ENCODE measurements around the gene ACAP1.
A peak's percentile ranks its signal among the peaks of the same experiment; 100 is the strongest.
"Not testable (repeated sequence)": the region's sequence is repeated elsewhere in the genome, so short reads cannot be mapped to it uniquely, and the experiment has no call there.

Gene ACAP1

GRCh38 chr17:7355573-7355972 lies 19.2 kb downstream of the ACAP1 start:
- no peak for DNase-seq (ENCODE audit: low read depth in 2 of 2)

DNA sequence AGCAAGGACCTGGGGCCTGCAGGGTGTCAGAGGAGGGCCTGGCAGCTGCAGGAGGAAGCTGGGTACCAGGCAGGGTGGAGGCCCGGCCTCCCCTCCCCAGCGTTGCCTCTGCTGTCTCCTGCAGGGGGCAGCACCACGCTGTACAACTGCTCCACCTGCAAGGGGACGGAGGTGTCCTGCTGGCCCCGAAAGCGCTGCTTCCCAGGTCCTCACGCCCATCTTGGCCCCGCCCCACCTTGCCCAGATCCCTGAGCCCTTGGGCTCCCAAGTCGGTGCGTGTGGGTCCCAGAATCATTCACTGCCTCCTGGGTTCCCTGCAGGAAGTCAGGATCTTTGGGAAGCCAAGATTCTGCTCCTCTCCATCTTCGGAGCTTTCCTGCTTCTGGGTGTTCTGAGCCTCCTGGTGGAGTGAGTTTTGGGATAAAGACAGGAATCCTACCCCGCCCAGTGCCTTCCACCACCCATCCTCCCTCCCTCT lies 19.8 kb downstream of the ACAP1 start:
- peak; percentile 76 to 84 for DNase-seq (ENCODE audit: low read depth in 2 of 2)

GRCh38 chr17:7356756-7357155 lies 20.4 kb downstream of the ACAP1 start:
- no peak for DNase-seq (ENCODE audit: low read depth in 2 of 2)

DNA sequence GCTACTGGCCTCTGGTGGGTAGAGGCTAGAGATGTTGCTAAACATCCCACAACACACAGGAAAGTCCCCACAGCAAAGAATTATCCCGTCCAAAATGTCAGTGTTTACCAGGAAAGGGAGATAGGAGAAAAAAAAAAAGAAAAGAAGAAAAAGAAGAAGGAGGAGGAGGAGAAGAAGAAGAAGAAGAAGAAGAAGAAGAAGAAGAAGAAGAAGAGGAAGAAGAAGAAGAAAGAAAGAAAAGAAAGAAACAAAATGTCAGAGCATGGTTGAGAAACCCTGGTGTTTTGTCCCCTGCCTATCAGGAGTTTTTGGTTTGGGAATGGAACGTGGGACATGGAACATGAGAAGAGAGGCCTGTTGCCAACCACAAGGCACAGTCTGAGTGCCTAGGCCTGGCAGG lies 21.1 kb downstream of the ACAP1 start:
- no peak for DNase-seq (ENCODE audit: low read depth in 2 of 2)

DNA sequence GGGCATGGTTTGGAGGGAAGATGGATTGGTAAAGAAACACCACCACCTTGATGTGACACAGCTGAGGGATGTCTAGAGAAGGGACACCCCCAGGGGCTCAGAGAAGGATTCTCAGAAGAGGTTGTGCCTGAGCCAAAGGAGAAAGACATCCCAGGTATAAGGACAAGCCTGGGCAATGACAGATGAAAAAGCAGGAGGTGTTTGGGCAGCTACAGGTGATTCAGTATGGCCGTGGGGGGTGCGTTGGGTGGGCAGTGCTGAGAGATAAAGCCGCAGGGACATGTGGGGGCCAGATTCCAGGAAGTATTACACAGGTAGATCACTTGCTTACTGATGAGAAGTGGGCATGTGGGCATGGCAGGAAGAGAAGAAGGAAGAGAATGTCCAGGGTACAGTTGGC lies 25.6 kb downstream of the ACAP1 start:
- DNase-seq (ENCODE audit: low read depth in 2 of 2): no peak

DNA sequence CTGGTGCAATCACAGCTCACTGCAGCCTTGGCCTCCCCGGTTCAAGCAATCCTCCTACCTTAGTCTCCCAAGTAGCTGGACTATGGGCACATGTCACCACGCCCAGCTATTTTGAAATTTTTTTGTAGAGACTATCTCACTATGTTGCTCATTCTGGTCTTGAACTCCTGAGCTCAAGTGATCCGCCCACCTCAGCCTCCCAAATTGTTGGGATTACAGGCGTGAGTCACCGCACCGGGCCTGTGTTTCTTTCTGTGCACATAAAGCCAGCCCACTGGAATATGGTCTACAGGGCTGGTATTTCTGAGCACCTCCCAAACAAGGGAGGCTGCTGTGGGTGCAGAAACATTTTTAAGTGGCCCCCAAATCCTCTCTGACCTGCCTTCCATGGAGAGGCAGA lies 27.0 kb downstream of the ACAP1 start:
- DNase-seq (ENCODE audit: low read depth in 2 of 2): no peak

- DNase-seq (ENCODE audit: low read depth in 2 of 2): not testable (repeated sequence)
Measured at GRCh38 chr17:7365963-7366362, 29.6 kb downstream of the ACAP1 start.

- no peak for DNase-seq (ENCODE audit: low read depth in 2 of 2)
Measured at GRCh38 chr17:7367083-7367482, 30.8 kb downstream of the ACAP1 start.

DNA sequence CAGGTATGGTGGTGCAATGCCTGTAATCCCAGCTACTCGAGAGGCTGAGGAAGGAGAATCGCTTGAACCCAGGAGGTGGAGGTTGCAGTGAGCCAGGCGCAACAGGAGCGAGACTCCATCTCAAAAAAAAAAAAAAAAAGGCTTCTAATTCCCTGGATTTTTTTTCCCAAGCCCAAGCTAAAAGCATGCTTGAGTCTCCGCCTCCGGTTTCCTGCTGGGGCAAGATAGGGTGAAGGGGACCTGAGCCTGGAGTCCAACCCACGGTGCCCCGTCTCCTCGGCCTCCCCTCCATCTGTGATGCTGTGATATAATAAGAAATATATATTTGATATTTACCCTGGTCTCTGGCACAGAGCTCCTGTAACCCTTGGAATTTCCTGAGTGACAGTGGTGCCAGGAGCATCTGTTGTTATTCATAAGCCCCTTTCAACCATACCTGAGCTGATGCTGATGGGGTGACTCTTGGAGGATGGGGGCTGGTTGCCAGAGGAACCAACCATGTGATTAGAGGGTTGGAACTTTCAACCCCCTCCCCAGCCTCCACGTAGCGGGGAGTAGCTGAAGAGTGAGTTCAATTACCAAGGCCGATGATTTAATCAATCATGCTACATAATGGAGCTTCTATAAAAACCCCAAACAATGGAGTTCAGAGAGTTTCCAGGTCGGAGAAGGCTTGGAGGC lies 31.7 kb downstream of the ACAP1 start:
- no peak for DNase-seq (ENCODE audit: low read depth in 2 of 2)

DNA sequence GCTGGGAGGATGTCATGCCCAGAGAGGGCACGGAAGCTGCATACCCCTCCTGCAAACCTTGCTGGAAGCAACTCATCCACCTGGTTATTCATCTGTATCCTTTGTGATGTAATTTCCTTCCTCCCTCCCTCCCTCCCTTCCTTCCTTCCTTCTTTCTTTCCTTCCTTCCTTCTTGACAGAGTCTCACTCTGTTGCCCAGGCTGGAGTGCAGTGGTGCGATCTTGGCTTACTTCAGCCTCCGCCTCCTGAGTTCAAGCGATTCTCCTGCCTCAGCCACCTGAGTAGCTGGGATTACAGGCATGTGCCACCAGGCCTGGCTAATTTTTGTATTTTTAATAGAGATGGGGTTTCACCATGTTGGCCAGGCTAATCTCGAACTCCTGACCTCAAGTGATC lies 32.3 kb downstream of the ACAP1 start:
- DNase-seq (ENCODE audit: low read depth in 2 of 2): not testable (repeated sequence)

DNA sequence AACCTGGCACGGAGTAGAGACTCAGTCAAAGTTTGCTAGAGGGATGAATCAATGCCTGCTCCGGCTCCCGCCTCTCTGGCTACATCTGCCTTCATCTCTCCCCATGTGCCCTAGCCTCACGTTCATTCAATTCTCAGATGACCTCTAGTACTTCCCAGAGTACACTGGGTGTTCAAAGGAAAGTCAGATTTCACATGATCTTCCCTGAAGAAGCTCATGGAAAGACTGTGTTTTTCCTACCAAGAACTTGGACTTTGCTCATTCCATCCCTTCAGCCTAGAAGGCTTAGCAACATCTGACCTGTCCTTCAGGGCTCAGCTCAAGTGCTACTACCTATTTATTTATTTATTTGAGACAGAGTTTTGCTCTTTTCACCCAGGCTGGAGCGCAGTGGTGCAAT lies 33.5 kb downstream of the ACAP1 start:
- no peak for DNase-seq (ENCODE audit: low read depth in 2 of 2)

DNA sequence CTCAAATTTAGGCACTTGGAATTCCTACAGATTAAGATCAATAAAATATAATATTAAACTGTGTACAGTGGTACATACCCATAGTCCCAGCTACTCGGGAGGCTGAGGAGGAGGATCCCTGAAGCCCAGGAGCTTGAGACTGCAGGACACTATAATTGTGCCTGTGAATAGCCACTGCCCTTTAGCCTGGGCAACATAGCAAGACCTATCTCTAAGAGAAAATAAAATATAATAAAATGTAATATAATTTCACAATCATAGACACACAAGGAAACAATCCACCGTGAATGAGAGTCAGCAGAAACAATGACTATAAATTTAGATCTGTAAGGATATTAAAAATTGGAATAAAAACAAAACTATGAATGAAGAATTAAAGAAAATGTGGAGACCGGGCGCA lies 34.5 kb downstream of the ACAP1 start:
- DNase-seq (ENCODE audit: low read depth in 2 of 2): no peak

DNA sequence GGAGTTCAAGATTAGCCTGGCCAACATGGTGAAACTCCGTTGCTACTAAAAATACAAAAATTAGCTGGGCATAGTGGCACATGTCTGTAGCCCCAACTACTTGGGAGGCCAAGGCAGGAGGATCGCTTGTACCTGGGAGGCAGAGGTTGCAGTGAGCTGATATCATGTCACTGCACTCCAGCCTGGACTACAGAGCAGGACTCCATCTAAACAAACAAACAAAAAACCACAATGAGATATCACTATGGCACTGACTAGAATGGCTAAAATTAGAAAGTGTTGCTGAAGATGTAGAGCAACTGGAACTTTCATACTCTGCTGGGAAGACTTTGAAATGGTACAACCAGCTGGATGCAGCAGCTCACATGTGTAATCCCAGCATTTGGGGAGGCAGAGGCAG lies 38.0 kb downstream of the ACAP1 start:
- no peak for DNase-seq (ENCODE audit: low read depth in 2 of 2)

DNA sequence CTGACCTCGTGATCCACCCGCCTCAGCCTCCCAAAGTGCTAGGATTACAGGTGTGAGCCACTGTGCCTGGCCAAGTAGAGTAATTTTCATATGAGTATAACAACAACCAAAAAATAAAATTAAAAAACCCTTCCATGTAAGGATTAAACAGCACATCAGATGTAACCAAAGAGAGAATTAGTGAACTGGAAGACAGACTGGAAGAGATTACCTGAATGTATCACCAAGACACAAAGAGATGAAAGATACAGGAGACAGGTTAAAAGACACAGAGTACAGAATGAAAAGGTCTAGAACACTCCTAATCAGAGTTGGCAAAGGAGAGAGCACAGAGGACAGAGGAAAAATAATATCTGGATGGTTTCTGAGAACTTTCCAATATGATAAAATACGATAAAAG lies 42.8 kb downstream of the ACAP1 start:
- DNase-seq (ENCODE audit: low read depth in 2 of 2): no peak

DNA sequence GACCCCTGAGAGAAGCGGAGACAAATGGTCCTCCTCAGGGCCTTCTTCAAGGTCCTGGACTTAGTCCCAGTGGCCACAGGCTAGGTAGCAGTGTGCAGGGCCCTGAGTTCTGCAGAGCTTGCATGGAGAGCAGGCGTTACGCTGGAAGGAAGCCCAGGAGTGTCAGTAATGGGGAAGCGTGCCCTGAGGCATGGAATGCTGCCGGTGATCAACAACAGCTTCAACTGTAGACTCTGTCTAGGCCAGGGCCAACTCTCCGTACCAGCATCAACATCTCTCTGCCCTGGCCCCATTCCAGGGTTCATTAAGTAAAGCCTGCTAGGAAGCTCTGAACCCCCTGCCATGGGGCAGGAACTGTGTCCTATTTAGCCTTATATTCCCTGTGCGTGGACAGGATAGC lies 44.0 kb downstream of the ACAP1 start:
- no peak for DNase-seq (ENCODE audit: low read depth in 2 of 2)

DNA sequence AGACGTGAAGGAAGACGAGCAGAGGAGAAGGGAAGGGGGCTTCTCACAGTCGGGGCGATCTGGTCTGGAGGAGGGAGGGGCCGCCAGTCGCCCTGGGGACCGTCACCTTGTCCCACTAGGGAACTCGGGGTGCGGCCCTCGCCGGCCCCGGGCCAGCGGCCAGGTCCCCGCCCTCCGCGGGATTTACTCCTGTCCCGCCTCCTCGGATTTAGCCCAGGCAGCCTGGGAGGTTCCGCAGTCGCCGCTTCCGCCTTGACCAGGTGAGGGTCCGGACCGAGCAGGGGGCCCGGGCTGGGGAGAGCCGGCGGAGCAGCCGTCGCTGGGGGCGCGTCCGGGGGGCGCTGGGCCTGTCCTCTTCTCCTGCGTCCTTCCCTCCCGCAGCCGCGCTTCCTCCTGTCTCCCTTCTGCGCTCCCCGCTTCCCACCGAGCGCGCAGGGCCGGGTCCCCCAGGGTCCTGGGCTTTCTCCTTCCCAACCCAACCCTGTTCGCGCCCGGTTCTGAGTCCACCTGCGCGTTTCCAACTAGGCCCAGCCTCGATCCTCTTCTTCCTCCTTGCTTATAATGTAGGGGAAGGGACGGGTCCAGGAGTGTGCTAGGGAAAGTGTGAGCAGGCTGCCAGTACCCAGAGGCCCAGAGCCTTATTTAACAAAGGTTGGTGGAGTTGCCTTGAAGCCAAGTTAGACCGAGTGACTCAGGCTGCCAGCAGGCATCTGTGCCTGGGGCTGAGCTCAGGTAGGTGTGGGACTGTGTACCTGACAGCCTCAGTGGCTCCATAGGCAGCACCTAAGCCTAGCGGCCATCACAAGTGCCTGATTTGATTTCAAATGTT lies 44.7 kb downstream of the ACAP1 start, which contains the start of gene TNK1:
Gene TNK1, plus strand, starts transcription at position 235 of the 829 bp plus-strand sequence. CDS start 1,838 bp downstream, outside the sequence.
- no peak for DNase-seq (ENCODE audit: low read depth in 2 of 2)

DNA sequence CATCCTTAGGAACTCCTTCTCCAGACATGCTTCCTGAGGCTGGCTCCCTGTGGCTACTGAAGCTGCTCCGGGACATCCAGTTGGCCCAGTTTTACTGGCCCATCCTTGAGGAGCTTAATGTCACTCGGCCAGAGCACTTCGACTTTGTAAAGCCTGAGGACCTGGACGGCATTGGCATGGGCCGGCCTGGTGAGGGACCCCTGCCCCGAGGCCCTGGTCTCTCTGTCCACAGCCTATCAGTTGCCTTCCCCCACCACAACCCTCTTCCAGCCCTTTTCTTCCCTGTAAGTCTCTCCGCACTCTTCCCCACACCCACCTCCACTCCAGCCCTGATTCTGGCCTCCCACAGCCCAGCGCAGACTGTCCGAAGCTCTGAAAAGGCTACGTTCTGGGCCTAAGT lies 46.6 kb downstream of the ACAP1 start:
- no peak for DNase-seq (ENCODE audit: low read depth in 2 of 2)

- DNase-seq (ENCODE audit: low read depth in 2 of 2): no peak
Measured at GRCh38 chr17:7383371-7383741, 47.0 kb downstream of the ACAP1 start.

- DNase-seq (ENCODE audit: low read depth in 2 of 2): peak; percentile 66 to 67
Measured at GRCh38 chr17:7383742-7384488, 47.6 kb downstream of the ACAP1 start.

GRCh38 chr17:7384489-7385081 lies 48.3 kb downstream of the ACAP1 start:
- no peak for DNase-seq (ENCODE audit: low read depth in 2 of 2)

DNA sequence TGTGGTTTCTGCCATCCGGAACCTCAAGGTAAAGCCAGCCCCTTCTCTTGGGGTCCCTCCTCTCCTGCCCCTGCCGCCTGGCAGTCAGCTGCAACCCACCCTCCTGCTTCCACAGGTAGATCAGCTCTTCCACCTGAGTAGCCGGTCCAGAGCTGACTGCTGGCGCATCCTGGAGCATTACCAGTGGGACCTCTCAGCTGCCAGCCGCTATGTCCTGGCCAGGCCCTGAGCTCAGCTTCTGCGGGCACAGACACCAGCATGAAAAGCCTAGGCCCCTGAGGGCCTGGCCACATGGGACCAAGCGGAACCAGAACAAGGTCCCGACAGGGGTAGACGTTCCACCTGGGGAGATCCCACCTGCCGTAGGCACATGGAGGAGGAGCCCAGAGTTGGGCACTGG lies 52.5 kb downstream of the ACAP1 start:
- DNase-seq (ENCODE audit: low read depth in 2 of 2): no peak
